NCI-H1105 treated with DMSO at 0.1 percent for 48 hours (cell line): Measurements from ENCODE around the gene ANKH.

Experiments
- DNase-seq: peaks from one replicate; lab custom pipeline; 2025; lab: John Stamatoyannopoulos, UW

The ANKH gene

DNA sequence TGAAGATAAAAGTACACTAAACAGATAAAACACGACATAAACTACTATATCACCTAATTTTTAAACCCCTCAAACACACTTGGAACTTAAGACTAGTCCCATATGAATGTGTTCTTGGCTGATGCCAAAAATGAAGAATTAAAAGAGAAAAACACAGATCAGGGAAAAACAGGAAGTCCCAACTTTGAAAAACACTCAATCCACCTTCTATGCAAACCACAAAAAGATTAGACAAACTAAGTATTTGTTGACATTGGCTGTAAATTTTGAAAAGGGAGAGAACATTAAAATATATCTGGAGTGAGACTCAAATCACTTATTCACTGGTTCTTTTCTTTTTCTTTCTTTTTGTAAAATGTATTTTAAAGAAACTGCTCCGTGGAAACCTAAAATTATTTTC, 81.4 kb downstream of the ANKH start:
- no peak for DNase-seq

DNA sequence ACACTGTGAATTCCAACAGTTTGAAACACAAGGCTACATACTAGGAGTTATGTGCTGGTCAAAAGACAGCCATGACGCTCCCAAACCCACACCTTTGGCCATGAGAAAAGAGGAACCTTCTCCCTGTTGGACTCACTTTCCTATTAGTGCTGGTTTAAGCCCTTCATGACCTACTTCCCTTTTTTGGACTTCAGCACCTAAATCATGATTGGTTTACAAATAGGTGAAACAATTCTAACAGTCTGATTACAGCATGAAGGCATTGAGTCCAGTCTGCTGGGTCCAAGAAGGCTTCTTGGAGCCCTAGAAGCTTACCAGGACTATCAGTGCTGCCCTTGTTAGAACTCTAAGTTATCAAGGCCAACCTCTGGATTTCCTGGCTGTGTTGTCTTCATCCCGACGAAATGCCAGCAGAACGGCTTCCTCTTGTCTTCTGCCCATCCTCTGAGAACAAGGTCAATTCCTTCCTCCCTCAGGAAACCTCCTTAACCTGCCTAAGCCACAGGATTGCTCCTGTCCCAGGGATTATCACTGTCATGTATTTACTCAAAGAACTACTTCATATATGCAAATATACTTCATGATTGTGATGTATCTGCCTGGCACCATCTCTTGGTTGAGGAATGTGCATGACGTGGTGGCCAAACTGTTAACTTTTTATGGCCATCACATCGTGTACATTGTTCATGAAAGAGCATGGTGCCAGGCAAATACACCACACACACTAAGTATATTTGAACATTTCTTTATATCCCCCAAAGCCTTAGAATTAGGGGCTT, 83.6 kb downstream of the ANKH start:
- DNase-seq, result no peak

DNA sequence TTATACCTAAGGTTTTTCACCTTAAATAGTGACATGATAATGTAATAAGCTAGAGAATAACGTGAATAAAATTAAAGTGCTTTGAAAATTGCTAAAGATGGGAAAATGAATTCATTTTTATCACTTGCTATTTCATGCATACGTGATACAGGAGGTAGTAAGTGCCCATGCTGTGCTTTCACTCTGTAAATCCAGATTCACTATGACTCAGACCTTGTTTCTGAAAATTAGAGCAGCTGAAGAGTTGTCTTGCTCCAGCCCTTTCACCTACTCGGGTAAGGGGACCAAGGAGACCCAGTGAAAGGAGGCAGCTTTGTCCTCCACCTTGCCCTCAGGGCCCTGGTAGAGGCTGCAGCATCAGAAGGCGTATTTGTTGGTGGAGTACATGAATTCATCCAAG, 87.9 kb downstream of the ANKH start:
- no peak for DNase-seq

DNA sequence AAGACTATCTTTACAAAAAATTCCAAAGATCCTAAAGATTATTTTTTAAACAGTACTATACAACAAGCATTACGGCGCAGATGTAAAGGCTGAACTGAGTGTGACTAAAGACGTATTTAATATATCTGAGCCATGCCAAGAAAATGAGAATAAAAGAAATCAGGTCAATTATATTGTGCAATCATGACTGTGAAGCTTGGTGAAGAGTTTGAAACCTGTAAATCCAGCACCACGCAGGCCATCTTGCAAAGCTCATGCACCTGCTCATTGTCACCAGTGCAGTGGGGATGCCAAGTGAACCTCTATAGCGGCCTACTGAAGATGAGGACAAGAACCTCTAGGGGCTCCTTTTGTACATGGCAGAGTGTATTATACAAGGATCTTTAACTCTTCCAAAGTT, 89.0 kb downstream of the ANKH start:
- no peak for DNase-seq

DNA sequence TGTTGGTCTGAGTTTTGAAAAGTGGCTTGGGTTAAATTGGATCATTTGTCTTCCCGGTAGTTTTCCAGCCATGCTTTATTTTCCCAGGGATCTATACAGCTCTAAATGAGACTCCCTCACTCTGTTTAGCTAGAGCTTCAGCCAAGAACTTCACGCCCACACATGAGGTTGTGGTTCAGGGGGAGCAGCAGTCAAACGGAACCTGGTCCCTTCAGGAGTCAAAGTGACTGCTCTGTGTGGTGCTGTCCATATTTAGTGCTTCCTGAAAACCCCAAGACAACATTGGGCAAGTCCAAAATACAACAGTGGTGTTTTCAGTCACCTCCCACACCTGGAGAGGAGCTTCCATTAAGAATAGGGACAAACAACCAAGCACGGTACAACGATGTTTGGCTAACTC, 90.5 kb downstream of the ANKH start:
- no peak for DNase-seq

DNA sequence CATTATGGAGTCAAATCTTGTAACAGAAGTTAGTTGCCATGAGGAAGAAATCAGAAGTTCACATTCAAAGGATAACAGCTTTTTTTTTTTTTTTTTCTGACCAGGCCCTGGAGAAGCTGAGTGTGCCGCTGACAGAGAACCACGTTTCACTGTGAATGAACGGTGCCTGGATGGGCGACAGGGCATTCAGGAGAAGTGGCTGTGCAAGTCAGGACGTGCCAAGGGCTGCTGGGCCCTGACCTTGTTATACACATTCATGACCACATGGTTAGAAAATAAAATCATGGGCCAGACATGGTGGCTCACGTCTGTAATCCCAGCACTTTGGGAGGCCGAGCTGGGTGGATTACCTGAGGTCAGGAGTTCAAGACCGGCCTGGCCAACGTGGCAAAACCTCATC, 91.6 kb downstream of the ANKH start:
- peak; percentile 19 for DNase-seq

DNA sequence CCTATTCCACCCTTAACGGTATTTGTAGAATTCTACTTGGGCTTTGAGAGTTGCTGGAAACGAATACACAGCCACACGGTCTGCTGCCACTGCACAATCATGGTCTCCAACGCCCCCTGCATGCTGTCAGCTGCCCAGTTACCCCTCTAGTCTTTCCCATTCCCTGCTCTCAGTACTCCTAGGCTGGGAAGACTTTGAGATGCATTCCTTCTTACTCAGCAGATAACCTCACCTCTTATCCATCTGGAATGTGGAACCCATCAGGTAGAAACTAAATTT, 92.8 kb downstream of the ANKH start:
- DNase-seq, result no peak

DNA sequence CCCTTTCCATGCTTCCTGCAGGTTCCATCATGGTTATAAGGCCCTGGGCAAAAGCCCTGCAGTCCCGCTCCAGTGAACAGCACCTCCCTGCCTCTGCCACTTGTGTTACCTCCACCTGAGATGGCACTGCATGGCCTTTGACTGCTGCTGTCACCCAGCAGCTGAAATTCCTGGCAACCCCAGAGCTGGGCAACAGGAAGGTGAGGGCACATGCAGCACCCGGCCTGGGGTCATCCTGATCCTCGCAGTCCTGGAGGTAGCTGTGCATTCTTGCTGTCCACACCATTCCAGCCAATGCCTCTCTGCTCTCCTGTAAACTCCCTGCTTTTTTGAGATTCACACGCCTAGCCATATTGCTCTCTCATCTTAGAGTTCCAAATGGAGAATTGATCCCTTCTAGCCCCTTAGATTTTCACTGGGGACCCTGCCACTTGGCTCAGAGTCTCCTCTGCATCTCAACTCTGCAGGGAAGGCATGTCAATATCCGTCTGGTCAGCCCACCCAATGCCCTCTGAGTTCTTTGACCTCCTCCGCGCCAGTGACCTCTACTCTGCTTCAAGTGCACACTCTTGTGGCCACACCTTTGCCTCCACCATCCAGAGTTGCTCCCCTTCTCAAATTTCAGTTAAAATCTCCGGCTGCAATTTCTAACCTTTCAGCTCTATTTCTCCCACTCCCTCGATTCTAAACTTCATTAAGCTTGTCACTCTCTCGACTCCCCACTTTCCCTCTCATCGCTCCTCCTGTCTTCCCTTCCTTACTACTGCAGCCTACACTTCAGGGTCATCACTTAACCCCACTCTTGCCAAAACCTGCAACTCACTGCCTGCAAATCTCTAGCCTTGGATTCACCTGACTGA, 93.4 kb downstream of the ANKH start:
- DNase-seq, result no peak

DNA sequence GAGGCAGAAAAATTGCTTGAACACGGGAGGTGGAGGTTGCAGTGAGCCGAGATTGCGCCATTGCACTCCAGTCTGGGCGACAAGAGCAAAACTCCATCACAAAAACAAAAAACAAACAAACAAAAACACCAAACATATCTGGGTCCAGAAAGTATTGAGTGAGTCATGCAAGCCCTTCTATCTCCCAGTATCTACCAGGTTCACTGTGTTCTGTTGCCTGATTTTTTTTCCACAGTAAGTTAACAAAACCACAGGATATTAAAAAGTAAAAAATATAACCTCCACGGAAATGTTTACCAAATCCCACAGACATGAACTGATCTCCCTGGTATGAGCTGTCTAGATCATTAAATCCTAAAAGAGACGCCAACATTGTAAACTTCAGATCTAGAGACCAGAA, 94.4 kb downstream of the ANKH start:
- DNase-seq, result no peak

DNA sequence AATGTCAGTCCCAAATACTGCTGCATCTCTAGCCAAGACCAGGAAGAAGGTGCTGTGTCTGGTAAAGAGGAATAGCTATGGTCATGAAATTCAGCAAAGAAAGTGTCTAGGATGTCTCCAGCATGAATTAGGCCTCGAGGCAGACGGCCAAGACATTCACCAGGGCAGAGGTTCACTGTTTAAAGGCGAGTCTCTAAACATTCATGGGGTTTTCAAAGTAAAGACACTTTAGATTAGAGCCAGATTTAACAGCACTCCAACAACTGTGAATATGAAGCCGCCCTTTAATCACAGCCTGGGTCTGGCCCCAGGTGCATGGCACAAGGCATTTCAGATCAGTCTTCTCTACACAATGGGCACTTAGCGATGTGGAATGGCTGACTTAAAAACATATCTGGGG, 95.0 kb downstream of the ANKH start:
- DNase-seq, result no peak

DNA sequence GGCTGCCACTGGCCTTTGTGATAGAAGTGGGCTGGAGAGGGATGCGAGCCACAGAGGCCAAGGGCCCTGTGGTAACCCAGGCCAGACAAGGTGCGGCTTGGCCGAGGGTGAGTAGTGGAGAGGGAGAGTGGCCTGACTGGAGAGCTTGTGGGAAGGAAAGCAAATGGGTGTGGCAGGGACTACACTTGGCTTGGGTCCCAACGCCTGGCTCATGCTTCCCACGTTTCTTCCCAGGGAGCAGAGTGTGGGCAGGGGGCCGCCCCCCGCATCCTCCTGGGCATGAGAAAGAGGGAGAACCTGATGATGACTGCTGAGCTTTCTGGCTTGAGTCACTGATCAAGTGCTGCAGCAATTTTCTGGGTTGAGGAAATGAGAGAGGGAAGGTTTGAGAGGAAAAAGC, 95.7 kb downstream of the ANKH start:
- no peak for DNase-seq

DNA sequence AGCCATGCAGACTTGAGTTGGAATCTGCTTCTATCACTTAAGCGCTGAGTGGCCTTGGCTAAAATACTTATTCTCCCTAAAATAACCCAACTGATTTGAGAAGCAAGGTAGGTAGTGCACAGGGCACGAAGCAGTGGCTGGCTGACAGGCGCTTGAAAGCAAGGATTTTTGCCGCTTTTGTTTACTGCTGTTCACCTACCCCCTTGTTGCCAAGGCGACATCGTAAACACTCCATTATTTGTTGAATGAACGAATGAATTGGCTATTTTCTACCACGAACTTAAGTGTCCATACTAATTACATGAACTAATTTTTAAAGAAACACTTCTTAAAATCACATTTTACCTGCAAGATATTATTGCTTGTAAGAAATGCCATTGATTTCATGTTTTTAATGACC, 98.0 kb downstream of the ANKH start:
- DNase-seq, result peak; percentile 39

DNA sequence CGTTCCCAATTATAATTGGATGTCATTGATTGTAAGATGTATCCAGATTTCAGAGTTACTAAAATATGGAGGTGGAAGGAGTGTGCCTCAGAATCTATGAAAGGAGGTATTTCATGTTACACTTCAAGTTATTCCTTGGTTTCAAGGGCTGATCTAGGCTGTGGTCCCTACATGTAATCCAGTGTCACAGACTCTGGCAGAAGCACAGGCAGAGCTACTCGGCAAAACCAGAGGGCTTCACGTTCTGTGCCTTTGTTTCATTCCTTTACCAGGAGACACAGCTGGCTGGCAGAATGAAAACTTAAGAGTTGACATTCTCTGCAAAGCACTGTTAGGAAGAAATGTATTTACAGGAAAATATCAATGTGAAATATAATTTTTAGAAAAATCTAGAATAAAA, 99.6 kb downstream of the ANKH start:
- DNase-seq, result no peak

DNA sequence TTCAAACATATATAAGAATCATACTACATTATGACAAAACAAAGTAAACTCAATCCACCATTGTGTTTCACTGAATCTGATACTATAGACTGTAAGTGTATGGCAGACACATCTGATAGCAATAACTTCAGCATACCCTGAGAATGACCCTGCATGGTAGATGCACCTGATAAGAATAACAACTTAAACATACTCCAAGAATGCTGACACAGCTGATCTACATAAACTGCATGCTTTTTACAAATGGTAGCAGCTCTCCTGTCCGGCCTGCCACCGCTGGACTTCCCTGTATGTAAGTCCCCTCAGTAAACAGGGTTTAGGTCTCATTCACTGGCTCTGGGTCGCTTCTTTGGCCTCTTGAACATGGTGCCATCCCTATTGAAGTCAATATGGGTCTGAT, 100.4 kb downstream of the ANKH start:
- DNase-seq, result no peak

DNA sequence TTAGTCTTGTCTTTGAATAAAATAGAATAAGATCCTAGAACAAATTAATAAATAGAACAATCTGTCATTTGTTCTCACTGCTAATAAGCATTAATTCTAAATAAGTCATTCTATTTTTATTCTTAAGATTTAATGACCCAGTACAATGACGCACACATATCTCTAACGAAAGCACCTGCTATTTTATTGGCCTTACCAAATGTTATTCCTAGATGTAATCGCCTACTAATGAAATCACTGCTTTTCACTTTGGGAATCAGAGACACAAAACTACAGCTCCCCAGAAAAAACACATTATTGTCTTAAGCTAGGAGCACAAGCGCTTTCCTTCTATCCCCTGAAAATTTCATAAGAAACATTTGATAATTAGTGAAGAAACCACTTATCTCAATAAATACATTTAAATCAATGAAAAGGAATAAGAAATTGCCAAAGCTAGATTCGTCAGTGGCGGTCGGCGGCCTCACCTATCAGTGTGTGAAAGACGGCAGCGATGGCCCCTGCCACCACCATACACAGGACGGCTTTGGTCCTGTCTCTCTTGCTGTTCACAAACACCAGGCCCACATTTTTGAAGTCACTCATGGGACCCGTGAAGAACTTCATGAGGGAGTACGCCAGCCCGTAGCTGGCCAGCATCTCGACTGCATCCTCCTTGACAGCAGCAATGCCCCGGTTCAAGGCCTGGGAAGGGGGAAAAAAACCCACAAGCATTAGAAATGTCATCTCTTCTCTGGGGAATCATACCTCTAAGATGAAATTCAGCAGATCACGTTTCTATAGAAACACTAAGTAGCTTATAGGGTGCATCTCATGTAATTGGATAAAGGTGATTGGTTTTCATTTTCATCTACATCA, 102.8 kb downstream of the ANKH start:
- DNase-seq, result no peak

DNA sequence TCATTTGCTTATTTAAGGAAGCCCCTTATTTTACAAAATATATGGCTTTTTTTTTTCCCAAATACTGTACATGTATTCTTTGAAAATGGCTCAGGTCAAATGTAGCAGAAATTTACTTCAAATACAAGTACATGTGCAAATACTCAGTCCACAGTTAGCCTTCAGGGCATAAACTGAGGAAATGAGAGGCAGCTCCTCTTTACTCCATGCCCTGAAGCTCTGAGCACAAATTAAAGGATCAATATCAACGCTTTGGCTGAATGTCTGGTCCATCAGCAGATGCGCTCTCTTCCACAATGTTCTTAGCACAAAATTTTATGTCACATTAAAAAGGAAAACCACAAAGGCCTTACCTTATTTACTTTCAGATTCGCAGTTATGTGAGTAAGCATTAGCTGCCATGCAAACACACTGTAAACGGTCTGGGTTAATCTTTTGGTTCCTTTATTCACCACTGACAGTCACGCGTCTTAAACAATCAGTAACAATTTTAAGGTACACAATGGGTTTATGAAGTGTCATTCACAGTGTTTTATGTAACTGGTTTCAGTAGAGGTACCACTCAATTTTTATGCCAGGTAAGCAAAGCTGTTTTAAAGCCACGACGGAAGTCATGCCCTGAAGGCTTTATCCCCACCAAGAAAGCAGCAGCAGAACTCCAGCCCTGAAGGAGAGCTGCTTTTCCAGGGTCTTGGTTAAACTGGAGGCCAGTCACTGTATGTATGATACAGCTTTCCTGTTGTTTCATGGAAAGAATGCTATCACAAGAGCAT, 103.7 kb downstream of the ANKH start:
- DNase-seq, result peak; percentile 13

DNA sequence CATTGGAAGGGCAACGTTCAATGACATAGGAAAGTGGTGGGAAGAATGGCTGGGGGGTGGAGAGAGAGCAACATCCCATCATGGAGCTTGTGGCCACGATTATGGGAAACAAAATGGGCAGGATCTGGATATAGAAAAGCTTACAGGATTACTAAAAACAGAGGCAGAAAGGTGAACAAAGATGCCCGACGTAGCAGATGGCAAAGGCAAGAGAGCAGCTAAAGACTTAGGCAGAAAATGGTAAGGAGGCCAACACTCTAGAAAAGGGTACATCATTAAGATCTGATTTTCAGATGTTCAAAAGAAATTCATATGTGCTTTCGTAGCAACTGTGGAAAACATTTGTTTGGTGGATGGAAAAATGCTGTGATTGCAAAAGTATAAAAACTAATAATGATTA, 104.5 kb downstream of the ANKH start:
- no peak for DNase-seq

DNA sequence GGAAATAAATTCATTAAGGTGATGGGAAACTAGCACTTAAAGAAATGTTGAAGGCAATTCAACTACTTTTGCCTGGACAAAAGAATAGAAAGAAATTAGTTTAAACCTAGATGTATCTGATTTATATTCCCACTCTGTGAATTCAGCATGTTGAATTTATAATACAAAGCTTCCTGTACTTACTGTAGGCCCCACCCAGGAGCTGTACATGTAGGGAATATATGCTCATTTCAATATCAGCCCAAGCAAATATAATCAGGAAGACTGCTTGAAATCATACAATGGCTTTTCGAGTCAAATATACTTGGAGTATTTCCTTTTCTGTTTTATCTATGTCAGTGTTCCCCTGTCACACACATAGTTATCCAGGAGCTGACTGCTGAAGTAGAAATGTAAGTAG, 105.0 kb downstream of the ANKH start:
- DNase-seq, result no peak

DNA sequence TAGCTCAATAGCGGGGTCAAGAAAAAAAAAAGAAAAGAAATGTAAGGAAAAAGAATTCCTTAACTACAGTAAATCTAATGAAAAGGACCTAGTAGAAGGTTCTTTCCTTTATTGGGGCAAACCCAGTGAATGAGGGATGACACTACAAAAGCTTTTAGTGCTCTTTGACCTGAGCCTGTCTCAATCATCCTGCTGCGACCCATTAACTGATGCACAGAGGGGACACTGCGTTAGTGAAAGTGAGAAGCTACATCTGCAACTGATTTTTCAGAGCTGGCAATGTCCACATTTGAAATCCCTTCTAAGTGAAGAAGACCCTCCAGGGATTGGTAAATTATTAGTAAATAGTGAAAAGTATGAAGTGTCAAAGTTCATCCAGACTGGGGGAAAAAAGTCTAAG, 106.0 kb downstream of the ANKH start:
- no peak for DNase-seq

DNA sequence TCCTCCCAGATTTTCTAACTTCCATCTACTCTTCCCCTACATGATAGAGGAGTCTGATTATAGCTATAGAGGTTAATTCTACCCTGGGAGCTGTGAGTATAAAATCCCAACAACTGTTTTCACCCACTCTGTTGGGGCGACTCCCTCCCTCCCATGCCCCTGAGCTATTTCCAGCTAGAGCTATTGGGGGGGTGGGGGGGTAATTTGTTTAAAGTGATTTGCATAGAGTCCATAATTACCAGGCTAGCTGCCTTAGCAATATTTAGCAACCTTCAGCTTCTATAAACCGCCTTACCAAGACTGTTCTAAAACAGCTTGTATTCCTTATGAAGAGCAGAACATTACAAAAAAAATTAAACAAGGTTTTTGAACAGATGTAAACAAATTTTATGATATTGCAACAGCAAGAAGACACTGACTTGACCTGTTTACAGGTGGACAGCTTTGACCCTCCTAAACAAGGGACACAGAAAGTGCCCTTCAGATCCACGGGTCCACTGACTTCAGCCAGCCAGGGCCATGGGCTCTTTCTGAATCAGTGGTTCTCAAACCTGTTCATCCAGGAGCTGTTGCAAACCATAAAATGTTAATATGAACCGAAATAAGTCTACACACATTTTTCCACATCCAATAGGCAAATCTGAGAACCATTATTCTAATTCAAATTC, 108.9 kb downstream of the ANKH start:
- DNase-seq, result no peak

DNA sequence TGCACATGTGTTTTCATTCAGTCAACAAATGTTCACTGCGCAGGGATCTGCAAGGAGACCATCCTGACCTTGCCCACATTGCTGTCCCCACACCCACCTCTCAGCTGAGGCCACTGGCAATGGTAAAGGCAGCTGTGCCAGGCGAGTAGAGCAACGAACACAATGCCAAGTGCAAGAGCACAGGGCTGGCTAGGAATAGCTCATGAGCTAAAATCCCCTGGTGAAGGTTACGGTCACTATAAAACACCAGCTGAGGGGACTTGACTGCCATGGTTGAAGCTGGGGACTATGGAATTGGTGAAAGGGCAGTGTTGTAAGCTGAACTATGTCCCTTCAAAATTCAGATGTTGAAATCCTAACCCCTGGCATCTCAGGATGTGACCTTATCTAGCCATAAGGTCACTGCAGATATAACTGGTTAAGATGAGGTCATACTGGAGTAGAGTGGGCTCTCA, 111.0 kb downstream of the ANKH start:
- no peak for DNase-seq
